H1 (cell line): ENCODE results near the gene INTS15. TPM values are rescaled to one million over a fixed set of nuclear protein-coding genes. Genes with fewer than 3 reads are reported as not detected.
"Not testable (repeated sequence)": the region's sequence is repeated elsewhere in the genome, so short reads cannot be mapped to it uniquely, and the experiment has no call there.

Experiments
- CTCF ChIA-PET: fragments of 300-600 bp; sonication (Branson Sonifier 250); formaldehyde crosslinking; loops from one replicate; lab custom pipeline; 2021; ENCODE audit not compliant: partially characterized antibody; lab: Charles Lee
- POLR2A ChIA-PET: fragments of 300-600 bp; sonication (Branson Sonifier 250); formaldehyde crosslinking; loops from one replicate; lab custom pipeline; 2021; ENCODE audit warnings: inconsistent platforms; ENCODE audit not compliant: partially characterized antibody; lab: Charles Lee
- DNase-seq, 2 experiments: peaks; one replicate each; pipeline versions ENCODE4 v3.0.0 to v3.0.0-alpha.2; 2010 to 2022; ENCODE audit warnings: low spot score in 2 of 2, low read depth in 1 of 2, mixed read lengths in 1 of 2
- FAIRE-seq: peaks from 2 replicates; lab custom pipeline; 2011; peaks lifted over from hg19 to GRCh38; lab: Jason Lieb, UNC
- H2AFZ ChIP-seq: 2 replicates; pipeline ENCODE4 v1.8.1; 2012; ENCODE audit warnings: low read length, inconsistent platforms
- H2AK5ac ChIP-seq: 2 replicates; pipeline ENCODE4 v1.6.1; 2013; ENCODE audit warnings: low read depth, low read length
- H2BK120ac ChIP-seq: replicated peaks from 2 replicates; pipeline ENCODE3; 2013; ENCODE audit warnings: low read depth, low read length, inconsistent platforms
- H2BK12ac ChIP-seq: 2 replicates; pipeline ENCODE4 v1.6.1; 2013; ENCODE audit warnings: low read depth, low read length
- H2BK15ac ChIP-seq: 2 replicates; pipeline ENCODE4 v1.6.1; 2013; ENCODE audit warnings: low read length
- H2BK20ac ChIP-seq: 2 replicates; pipeline ENCODE4 v1.6.1; 2013; ENCODE audit warnings: low read length
- H2BK5ac ChIP-seq: 2 replicates; pipeline ENCODE4 v1.6.1; 2013; ENCODE audit warnings: low read depth, low read length
- H3K14ac ChIP-seq: 2 replicates; pipeline ENCODE4 v1.6.1; 2013; ENCODE audit warnings: inconsistent platforms; ENCODE audit not compliant: insufficient read length
- H3K18ac ChIP-seq: 2 replicates; pipeline ENCODE4 v1.6.1; 2013; ENCODE audit warnings: low read length; ENCODE audit errors: extremely low read depth
- H3K23ac ChIP-seq: 2 replicates; pipeline ENCODE4 v1.6.1; 2013; ENCODE audit warnings: inconsistent platforms; ENCODE audit not compliant: insufficient read length
- H3K23me2 ChIP-seq: 2 replicates; pipeline ENCODE4 v1.6.1; 2013; ENCODE audit warnings: low read depth, low read length
- H3K27ac ChIP-seq: 2 replicates; pipeline ENCODE4 v1.6.1; 2011; ENCODE audit warnings: low read depth, low read length, inconsistent platforms
- H3K27me3 ChIP-seq, 4 experiments: replicated peaks in 1 of 4; 1 replicate in 1 of 4; 2 replicates in 3 of 4; pipeline versions ENCODE4 v1.6.1 to v1.8.1; 2011 to 2013; ENCODE audit warnings: low read length in 3 of 4, mild to moderate bottlenecking in 3 of 4, inconsistent platforms in 2 of 4, mixed read lengths in 2 of 4, moderate library complexity in 1 of 4; ENCODE audit not compliant: control insufficient read depth in 3 of 4, insufficient read depth in 3 of 4; ENCODE audit errors: extremely low read depth in 1 of 4
- H3K36me3 ChIP-seq, 4 experiments: 2 replicates each; pipeline versions ENCODE4 v1.6.1 to v1.8.1; 2011 to 2013; ENCODE audit warnings: mild to moderate bottlenecking in 4 of 4, low read length in 3 of 4, moderate library complexity in 2 of 4, control low read depth in 1 of 4, inconsistent platforms in 1 of 4; ENCODE audit not compliant: insufficient read depth in 4 of 4, control insufficient read depth in 2 of 4
- H3K4ac ChIP-seq: replicated peaks from 2 replicates; pipeline ENCODE3; 2013; ENCODE audit warnings: low read length, low read depth, mixed read lengths, inconsistent platforms; ENCODE audit not compliant: insufficient read length
- H3K4me1 ChIP-seq, 4 experiments: replicated peaks in 1 of 4; 1 replicate in 1 of 4; 2 replicates in 3 of 4; pipeline versions ENCODE4 v1.6.1 to v1.8.1; 2011 to 2013; ENCODE audit warnings: low read length in 3 of 4, inconsistent platforms in 2 of 4, mixed read lengths in 1 of 4; ENCODE audit not compliant: insufficient read depth in 4 of 4, control insufficient read depth in 3 of 4
- H3K4me2 ChIP-seq, 2 experiments: 2 replicates each; pipeline versions ENCODE4 v1.6.1 to v1.8.1; 2011 to 2013; ENCODE audit warnings: low read depth in 2 of 2, low read length in 2 of 2, control low read depth in 1 of 2, inconsistent platforms in 1 of 2, mild to moderate bottlenecking in 1 of 2; ENCODE audit not compliant: insufficient read depth in 1 of 2
- H3K4me3 ChIP-seq, 4 experiments: fragments of 200-600, 300-600 bp in 1 of 4; sonication (generic), shearing (Covaris generic), sonication (Bioruptor Twin) in 1 of 4; 2 replicates each; pipeline versions ENCODE4 v1.5.1 to v1.8.1; 2011 to 2016; ENCODE audit warnings: low read length in 4 of 4, low read depth in 3 of 4, control low read depth in 2 of 4, inconsistent platforms in 2 of 4, mild to moderate bottlenecking in 2 of 4, mixed read lengths in 1 of 4, moderate library complexity in 1 of 4; ENCODE audit not compliant: insufficient read depth in 2 of 4; ENCODE audit errors: extremely low read depth in 1 of 4
- H3K56ac ChIP-seq: replicated peaks from 2 replicates; pipeline ENCODE3; 2013; ENCODE audit warnings: low read depth, mild to moderate bottlenecking, mixed read lengths, low read length, inconsistent platforms; ENCODE audit not compliant: insufficient read length
- H3K79me1 ChIP-seq: 2 replicates; pipeline ENCODE4 v1.6.1; 2013; ENCODE audit warnings: low read depth, low read length, control low read depth
- H3K79me2 ChIP-seq, 2 experiments: 2 replicates each; pipeline versions ENCODE4 v1.6.1 to v1.8.1; 2012 to 2013; ENCODE audit warnings: low read length in 2 of 2, mild to moderate bottlenecking in 2 of 2, inconsistent platforms in 1 of 2; ENCODE audit not compliant: insufficient read depth in 2 of 2, control insufficient read depth in 1 of 2
- H3K9ac ChIP-seq, 4 experiments: replicated peaks in 1 of 4; 1 replicate in 1 of 4; 2 replicates in 3 of 4; pipeline versions ENCODE4 v1.6.1 to v1.8.1; 2011 to 2013; ENCODE audit warnings: low read depth in 3 of 4, low read length in 3 of 4, control low read depth in 2 of 4, mild to moderate bottlenecking in 2 of 4, moderate library complexity in 2 of 4, inconsistent platforms in 1 of 4; ENCODE audit errors: extremely low read depth in 1 of 4
- H3K9me3 ChIP-seq, 2 experiments: 2 replicates each; pipeline versions ENCODE4 v1.6.1 to v1.8.1; 2012 to 2013; ENCODE audit warnings: mild to moderate bottlenecking in 2 of 2, moderate library complexity in 2 of 2, control low read depth in 1 of 2, inconsistent platforms in 1 of 2, low read depth in 1 of 2, low read length in 1 of 2, mixed read lengths in 1 of 2; ENCODE audit not compliant: insufficient read depth in 2 of 2
- H4K20me1 ChIP-seq, 2 experiments: replicated peaks in 1 of 2; 2 replicates each; pipeline versions ENCODE3 to v1.8.1; 2011 to 2013; ENCODE audit warnings: inconsistent platforms in 2 of 2, low read length in 2 of 2, mild to moderate bottlenecking in 1 of 2; ENCODE audit not compliant: insufficient read depth in 2 of 2, control insufficient read depth in 1 of 2
- H4K5ac ChIP-seq: 2 replicates; pipeline ENCODE4 v1.6.1; 2013; ENCODE audit warnings: low read length, low read depth, mixed read lengths, inconsistent platforms; ENCODE audit not compliant: insufficient read length
- H4K8ac ChIP-seq: 2 replicates; pipeline ENCODE4 v1.8.0; 2013; ENCODE audit warnings: mild to moderate bottlenecking, moderate library complexity, low read length, inconsistent platforms; ENCODE audit not compliant: insufficient read depth; ENCODE audit errors: extremely low read depth
- H4K91ac ChIP-seq: replicated peaks from 2 replicates; pipeline ENCODE3; 2013; ENCODE audit warnings: low read length, mixed read lengths, inconsistent platforms; ENCODE audit not compliant: insufficient read length
- WGBS, 2 experiments: shearing (Covaris generic) in 1 of 2; methylation state at CpG; one replicate each; pipeline versions ENCODE4 v1.1.6 to v1.1.7; 2013 to 2015; ENCODE audit warnings: low lambda C conversion rate in 2 of 2, mixed read lengths in 2 of 2, inconsistent platforms in 1 of 2, low coverage in 1 of 2, missing lambda C conversion rate in 1 of 2; ENCODE audit not compliant: insufficient replicate concordance in 2 of 2, insufficient coverage in 1 of 2, insufficient read length in 1 of 2; ENCODE audit errors: extremely low coverage in 1 of 2, missing lambda C conversion rate in 1 of 2; 5-methylcytosine and 5-hydroxymethylcytosine counted together
- polyA plus RNA-seq, 7 experiments: library from polyadenylated mRNA; depleted of rRNA in 3 of 7; stranded (reverse) in 5 of 7; unstranded in 2 of 7; fragments of >200 nt in 5 of 7; fragments of 200-250 nt in 2 of 7; gene quantifications; 1 replicate in 5 of 7; 2 replicates in 1 of 7; 4 replicates in 1 of 7; pipeline versions ENCODE4 v1.2.1 to v1.2.3, GENCODE V29; 2011 to 2013; ENCODE audit warnings: missing spikeins in 2 of 7, mixed read lengths in 2 of 7
- total RNA-seq: library from RNA; stranded (reverse); fragmentation: NEBNext Ultra II Directional; extraction: Animal tissue kit (Norgen Biotek cat#: 25700); gene quantifications from 2 replicates; pipeline ENCODE4 v1.2.1, GENCODE V29; 2021

Gene INTS15
- total and polyA plus RNA-seq, 2 of the 8 experiments (the other 6 are each of a cell fraction or from before 2014, with no cell fraction given) = 23.0 to 25.7 TPM

DNA sequence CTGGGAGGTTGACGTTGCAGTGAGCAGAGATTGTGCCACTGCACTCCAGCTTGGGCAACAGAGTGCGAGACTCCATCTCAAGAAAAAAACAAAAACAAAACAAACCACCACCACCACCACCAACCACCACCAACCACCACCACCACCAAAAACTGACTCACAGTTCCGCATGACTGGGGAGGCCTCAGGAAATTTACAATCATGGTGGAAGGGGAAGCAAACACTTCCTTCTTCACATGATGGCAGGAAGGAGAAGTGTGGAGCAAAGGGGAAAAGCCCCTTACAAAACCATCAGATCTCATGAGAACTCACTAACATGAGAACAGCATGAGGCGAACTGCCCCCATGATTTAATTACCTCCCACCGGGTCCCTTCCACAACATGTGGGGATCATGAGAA lies 45.1 kb downstream of the INTS15 start:
- H3K23me2 ChIP-seq, H3K4me1 ChIP-seq, H4K8ac ChIP-seq, H2AK5ac ChIP-seq, H2AFZ ChIP-seq, H2BK12ac ChIP-seq, H3K79me1 ChIP-seq, H2BK5ac ChIP-seq, H3K4me2 ChIP-seq, H3K18ac ChIP-seq, H3K4ac ChIP-seq, H4K91ac ChIP-seq, H4K20me1 ChIP-seq, H3K27me3 ChIP-seq, FAIRE-seq, H3K14ac ChIP-seq, H3K56ac ChIP-seq, POLR2A ChIA-PET, H3K36me3 ChIP-seq, H3K4me3 ChIP-seq, DNase-seq, H2BK20ac ChIP-seq, H3K27ac ChIP-seq, H3K9ac ChIP-seq, H4K5ac ChIP-seq, H2BK120ac ChIP-seq, H3K23ac ChIP-seq, H3K79me2 ChIP-seq, H3K9me3 ChIP-seq, H2BK15ac ChIP-seq: not testable (repeated sequence)
- CTCF ChIA-PET = interaction anchor here (0.9 to 1.6 kb wide), 2 partner anchors 9 to 64 kb away, joined by 3 read pairs; no protein-coding TSS in a partner anchor
- WGBS, 2 experiments = 93% methylated on average over 4 of the region's 5 CpGs; no CpG with 5 or more reads in 1 of the 2 experiments
